Amniotic epithelial cell (primary cell): ENCODE measurements around the gene OPCML.

Experiments used
- DNase-seq: peaks from one replicate; pipeline ENCODE4 v3.0.0-alpha.2; 2010; ENCODE audit warnings: low read depth

The OPCML gene

DNA sequence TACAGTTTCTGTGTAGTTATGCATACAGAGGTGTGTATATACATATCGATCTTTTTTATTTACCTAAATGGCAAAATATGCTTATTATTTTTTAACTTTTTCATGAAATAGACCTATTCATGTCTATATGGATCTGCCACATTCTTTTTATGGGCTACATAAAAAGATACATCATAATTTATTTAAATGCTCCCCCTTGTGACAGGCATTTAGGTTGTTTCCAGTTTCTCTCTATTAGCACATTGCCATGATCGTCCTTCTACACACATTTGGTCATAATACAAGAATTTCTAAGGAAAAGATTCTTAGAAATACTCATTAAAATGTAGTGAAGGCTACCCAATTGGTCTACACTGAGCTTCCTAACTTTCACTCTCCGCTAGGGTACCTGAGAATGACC is 1067.4 kb downstream of the OPCML start:
- no peak for DNase-seq

DNA sequence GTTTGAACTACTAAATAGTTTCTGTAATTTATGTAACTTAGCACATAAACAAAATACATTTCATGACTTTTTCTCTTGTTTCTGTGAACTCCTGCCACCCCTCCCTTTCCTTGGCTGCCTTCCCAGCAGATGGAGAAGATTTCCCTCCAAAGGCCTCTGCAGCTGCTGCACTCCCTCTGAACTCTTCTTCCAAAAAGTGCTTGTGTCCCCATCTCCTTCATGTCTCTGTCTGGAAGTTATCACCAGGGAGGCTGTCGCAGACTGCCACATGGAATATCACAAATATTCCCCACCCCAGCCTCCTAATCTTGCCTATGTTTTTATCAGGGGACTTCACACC is 1068.3 kb downstream of the OPCML start:
- no peak for DNase-seq

DNA sequence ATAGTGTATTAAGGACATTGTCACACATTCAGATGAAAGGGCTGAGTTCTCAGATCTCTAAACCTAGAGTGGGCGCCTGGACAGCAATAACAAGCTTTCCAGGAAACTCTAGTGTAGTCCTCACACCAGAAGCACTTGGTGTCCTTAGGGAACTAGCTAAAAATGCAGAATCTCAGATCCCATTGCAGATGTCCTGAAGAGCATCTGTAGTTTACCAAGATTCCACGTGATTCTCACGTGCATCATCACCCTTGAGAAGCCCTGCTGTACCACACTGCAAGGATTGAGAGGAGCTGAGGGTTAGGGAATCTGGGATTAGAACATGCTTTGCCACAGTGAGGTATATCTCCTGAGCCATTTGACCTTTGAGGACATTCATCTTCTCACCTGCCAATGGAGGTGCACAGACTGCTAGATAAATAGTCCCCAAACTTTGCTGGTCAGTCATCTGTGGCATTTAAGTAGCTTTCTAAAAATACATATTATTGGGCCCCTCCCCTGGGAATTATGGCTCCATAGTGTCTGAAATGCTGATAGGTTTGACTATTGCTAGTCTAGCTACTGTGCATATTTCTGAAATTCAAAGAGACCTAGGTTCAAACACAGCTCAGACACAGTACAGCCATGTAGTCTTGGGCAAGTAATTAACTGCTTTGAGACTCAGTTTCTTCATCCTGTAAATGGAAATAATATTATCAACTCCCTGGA is 1068.9 kb downstream of the OPCML start:
- DNase-seq: no peak

- no peak for DNase-seq
Measured at GRCh38 chr11:132459736-132460135, 1072.6 kb downstream of the OPCML start.

GRCh38 chr11:132457445-132457844 is 1074.9 kb downstream of the OPCML start:
- no peak for DNase-seq

DNA sequence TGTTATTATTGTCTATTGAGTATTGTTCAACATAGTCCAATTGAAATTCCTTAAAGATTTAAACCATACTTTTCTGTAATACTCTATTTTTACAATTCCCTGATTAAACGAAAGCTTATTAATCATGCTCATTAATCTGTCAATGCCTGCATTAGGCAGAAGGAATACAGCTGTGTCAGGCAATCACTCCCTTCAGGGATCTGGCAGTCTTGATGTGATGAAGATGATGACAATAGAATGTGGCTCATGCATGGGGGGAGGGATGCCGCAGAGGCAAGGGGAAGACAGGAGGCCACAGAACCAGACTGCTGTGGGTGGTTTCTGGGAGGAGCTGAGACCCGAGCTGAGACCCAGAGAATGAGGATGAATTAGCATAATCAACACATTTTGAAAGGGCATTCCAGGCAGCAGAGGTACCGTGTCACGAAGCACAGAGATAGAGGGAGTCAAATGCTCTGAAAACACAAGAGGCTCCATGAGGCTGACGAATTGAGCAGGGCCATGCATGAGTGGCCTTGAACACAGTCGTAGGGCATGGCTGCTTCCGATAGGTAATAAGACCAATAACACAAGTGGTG is 1075.5 kb downstream of the OPCML start:
- no peak for DNase-seq

DNA sequence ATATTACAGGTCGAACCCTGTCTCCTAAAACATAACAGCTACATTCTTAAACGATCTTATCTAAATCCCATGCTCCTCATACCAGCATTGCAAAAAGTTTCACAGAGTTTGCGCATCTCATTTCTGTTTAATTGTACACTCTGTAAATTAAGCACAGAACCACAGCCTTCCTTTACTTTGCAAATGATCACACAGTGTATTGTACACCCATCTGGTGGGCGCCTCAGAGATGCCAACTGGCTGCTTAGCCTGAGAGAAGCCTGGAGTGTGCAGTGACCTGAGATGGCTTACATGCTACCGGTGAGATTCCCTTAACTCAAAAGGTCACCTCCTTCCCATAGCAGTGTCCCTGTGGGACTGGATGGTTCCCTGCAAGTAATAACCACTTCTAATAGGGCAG is 1077.3 kb downstream of the OPCML start:
- DNase-seq: no peak

DNA sequence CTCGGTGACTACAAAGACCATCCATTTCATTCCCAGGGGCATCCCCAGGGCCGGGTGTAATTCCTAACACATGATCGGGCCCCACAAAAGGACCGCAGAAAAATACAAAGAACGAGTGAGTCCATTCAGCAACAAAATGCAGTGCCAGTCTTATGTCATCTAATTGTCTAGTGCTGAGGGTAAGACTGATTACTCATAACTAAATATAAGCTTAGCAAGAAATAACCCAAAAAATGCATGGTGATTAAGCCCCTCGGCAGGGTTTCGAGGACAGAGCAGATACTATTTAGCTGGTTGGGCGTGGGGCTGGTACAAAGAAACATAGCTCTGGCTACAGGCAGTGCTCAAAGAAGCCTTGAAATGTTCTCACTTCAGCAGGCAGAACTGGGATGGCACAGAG is 1078.9 kb downstream of the OPCML start:
- DNase-seq: no peak

DNA sequence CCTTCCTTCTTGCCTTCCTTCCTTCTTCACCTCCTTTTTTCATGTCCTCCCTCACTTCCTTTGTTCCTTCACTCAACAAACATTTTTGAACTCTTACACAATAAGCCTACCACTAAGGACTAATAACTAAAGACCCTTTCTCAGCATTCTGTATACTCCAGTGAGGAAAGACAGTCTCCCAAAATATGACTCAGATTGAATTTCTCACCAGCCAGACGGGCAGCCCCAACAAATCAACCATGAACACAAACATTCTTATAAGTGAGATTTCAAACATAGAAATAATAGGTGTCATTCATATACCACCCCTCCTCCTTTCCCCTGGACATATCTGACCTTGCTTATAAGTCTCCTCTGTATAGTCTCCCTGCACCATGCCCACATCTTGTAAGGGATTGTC is 1079.7 kb downstream of the OPCML start:
- no peak for DNase-seq

GRCh38 chr11:132451942-132452601 is 1080.2 kb downstream of the OPCML start:
- no peak for DNase-seq

DNA sequence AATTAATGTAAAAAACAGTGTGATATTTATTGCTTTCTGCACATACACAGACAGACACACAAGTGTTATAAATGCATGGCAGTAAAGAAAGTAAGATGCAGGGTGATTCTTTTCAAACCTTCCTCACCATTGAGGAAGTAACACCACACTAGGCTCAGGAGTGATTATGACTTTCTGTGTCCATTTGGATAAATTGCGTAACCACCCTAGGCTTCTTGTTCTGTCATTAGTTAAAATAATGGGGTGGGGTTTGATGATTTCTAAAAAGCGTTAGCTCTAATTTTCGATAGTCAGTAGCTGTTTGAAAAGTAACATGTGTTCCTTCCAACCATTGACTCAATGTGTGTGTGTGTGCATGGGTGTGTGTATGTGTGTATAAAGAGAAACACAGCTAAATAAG is 1081.7 kb downstream of the OPCML start:
- no peak for DNase-seq

GRCh38 chr11:132448334-132448995 is 1083.8 kb downstream of the OPCML start:
- DNase-seq: no peak

DNA sequence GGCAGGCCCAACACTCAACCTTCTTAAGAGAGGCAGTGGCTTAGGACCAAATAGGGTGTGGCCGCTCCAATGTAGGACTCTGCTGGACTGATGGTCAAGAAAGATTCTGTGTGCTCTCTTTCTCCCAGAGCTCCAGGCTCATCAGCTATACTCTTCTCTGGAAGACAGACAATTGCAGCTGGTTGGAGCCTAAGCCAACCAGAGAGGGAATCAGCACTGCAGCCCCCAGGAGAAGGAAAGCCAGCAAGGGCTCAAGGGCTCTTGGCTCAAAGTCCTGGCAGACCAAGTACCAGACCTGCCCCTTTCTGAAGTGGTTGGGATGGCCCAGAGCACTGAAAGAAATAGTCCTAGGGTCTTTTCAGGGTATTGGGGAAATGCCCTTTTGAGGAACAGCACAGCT is 1084.5 kb downstream of the OPCML start:
- no peak for DNase-seq

DNA sequence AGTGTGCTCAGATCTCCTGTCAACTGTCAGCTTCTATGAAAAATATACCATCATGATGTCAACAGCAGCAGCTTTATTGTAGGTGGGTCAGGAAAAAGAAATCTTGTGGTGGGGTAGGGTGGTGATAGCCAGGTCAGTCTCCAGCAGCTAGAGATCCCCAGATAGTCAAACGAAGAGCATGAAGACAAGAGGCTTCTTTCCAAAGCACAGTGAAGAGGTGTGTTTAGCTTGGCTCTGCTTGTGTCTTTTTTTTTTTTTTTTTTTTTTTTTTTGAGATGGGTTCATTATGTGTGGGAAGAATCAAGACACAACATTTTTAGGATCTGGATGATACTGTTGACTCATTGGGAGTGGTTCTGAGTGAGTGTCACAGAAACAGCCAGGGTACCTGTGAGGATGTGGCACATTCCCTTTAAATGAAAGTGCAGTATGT is 1086.4 kb downstream of the OPCML start:
- no peak for DNase-seq

DNA sequence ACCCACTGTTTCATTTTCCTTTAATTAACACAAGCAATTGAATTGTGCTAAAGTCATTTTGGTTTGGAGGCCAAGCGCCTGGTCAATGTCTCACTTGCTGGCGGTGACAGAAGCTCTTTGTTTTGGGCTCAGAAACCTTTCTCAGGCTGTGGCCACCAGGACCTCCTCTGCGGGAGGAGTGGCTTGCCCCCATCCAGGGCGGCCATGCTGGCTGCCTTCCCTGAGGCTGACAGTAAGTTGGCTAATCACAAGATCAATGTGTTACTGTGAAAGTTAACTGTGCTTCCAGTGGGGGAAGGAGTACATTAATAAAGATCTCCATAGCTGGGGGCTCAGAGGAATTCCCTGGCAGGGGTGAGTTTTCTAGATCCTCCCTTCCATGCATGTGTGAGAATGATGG is 1087.4 kb downstream of the OPCML start:
- DNase-seq: no peak

- no peak for DNase-seq
Measured at GRCh38 chr11:132439711-132440255, 1092.5 kb downstream of the OPCML start.

DNA sequence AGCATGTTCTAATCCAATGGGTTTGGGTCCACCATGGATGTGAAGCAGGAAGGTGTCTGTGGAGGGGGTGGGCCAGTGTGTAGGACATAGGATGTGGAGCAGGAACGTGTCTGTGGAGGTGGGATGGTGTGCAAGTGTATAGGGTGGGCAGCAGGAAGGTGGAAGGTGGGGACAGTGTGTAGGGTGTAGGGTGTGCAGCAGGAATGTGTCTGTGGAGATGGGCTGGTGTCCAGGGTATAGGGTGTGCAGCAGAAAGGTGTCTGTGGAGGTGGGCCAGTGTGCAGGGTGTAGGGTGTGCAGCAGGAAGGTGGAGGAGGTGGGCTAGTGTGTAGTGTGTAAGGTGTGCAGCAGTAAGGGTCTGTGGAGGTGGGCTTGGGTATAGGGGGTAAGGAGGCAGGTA is 1093.9 kb downstream of the OPCML start:
- DNase-seq: no peak

DNA sequence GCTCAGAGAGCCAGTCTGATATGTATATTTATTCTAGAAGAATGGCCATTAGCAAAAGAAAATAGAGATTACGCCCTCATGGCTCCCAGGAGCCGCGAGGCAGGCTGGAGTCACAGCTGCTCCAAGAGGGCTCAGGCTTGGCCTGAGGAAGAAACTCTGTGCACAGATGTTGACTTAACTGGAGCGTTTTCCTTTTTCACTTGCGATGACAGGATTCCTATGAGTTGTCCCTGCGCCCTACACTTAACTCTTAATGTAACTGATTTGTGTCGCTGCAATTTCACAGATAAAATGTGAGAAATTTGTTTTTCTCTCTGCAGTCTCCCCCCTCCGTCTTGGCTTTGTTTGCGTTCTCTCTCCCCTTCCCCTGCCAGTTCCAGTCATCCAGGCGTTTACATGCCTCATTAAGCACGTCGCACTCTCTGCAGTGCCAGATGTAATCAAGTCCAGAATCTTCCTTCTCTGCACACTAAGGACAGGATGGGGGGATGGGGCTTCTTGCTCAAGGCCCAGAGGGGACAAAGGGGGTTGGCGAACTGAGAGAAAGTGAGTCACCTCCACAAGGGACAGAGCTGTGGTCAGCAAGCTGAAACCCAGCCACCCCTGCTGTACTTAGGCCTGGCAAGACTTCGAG is 1101.8 kb downstream of the OPCML start:
- DNase-seq: no peak

GRCh38 chr11:132429685-132430084 is 1102.6 kb downstream of the OPCML start:
- DNase-seq: no peak

GRCh38 chr11:132427611-132428010 is 1104.7 kb downstream of the OPCML start:
- no peak for DNase-seq

GRCh38 chr11:132424433-132424832 is 1107.9 kb downstream of the OPCML start:
- DNase-seq: no peak

DNA sequence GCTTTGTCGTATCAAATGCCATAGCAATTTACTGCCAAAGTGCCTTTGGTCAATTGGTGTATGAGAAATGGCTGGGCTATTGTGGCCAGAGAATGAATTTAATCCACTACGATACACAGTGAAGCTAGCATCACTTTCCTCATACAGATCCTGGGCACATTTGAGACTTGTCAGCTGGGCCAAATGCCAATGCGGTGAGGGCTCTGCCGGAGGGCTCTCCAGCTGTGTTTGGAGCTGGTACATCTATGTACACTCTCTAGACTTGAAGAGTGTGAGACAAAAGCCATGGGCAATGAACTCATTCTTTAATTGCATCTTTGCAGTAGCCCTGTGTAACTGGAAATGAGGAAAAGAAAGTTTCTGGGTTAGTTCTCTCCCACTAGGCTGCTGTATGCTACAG is 1109.0 kb downstream of the OPCML start:
- DNase-seq: no peak
